Hematopoietic multipotent progenitor cell treated with erythropoietin and hydrocortisone succinate and interleukin-3 and kit ligand, for 8 days (in vitro differentiated cells): Measurements from ENCODE around the gene GPNMB.

Experiments
- DNase-seq: peaks from one replicate; pipeline ENCODE4 v3.0.0-alpha.2; 2015

The GPNMB gene

DNA sequence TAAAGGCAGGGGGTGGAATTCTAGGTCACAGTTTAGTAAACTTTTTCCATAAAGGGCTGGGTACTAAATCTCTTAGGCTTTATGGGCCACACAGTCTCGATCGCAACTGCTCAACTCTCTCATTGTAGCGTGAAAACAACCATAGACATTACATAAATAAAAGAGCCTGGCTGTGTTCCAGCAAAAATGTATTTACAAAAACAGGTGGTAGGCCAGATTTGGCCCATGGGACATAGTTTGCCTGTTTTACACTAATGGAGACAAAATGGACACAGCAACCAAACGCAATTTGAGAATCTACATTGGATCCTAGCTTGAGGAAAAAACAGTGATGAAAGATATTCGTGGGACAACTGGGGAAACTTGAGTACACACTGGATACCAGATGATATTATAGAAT is 29.3 kb downstream of the GPNMB start:
- no peak for DNase-seq

DNA sequence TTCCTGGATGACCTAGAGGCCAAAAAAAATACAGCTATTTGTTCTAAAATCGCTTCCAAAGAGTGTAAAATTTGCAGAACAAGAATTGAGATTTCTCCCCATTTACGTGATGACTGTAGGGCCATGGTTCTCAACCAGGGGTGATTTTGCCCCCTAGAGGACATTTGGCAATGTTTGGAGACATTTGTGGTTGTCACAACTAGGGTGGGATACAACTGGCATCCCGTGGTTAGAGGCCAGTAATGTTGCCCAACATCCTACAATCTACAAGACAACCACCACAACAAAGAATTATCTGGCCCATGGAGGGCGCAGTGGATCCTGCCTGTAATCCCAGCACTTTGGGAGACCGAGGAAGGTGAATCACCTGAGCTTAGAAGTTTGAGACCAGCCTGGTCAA is 29.8 kb downstream of the GPNMB start:
- peak; percentile 64 for DNase-seq

DNA sequence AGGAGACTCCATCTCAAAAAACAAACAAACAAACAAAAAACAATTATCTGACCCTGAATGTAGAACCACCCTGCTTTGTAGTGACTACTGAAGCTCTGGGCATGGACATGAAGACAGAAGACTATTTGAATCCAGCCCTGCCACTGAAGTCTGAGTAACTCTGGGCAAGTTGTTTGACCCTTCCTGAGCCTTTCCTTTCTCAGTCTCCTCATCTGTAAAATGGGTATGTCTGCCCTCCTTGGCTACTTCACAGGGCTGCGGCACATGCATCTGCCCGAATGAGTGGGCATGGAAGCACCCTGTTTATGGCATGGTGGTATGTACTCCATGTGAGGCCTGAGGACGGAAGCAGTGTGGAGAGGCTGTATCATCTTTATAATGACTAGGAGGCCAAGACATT is 30.4 kb downstream of the GPNMB start:
- DNase-seq = no peak

DNA sequence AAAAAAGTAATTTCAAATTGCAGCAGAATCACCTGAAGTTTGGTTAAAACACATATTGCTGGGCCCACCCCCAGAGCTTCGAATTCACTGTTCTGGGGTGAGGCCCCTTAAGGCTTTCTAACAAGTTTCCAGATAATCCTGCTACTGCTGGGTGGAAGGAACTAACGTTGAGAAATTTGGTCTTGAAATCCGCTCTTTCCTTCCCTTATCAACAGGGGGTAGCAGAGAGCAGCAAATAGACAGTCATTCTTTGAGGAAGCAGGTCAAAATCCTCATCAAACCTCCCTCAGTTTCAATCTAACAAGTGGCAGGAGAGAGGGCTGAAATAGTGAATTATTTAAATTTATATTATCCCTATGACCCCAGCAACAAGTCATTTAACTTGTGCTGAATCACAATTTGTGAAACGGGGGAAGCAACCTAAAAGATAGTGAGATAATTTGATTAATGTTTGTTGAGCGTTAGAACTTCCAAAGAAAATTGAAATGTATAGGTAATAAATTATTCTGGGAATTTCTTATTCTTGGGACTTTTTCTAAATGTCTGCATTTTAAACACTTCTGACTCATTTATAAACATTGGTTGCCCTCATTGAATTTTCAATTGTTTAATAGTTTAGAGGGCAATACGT is 30.9 kb downstream of the GPNMB start:
- peak; percentile 86 for DNase-seq

DNA sequence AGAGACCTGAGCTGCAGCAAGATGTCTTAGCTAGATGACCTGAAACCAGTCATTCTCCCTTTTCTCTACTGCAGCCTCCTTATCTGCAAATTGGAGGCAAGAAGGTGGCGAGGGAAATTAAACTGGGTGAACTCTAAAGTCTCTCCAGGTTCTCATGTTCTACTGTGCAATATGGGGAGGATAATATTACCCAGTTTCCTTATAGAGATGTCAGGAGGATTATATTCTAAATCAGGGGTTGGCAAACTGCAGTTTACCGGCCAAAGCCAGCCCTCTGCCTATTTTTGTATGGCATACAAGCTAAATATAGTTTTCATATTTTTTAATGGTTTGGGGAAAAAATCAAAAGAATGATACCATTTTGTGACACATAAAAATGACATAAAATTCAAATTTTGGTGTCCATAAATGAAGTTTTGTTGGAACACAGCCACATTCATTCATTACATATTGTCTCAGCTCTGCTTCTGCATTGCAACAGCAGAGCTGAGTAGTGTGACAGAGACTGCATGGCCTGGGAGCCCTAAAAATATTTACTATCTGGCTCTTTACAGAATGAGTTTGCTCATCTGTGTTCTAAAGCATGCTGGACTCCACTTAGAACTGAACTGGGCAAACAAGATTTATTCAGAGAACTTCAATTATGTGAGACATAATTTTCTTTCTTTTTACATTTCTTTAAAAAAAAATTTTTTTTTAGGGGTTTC is 33.4 kb downstream of the GPNMB start:
- no peak for DNase-seq

DNA sequence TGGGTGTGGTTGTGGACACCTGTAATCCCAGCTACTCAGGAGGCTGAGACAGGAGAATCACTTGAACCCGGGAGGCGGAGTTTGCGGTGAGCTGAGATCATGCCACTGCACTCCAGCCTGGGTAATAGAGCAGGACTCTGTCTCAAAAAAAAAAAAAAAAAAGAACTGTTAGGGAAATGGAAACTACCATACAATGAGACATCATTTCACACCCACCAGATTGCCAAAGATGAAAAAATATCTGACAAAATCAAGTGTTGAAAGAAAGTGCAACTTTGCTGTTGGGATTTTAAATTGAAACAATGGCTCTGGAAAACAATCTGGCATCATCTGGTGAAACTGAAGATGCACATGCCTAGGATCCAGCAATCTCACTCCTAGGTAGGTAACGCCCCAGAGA is 36.5 kb downstream of the GPNMB start:
- DNase-seq = no peak

DNA sequence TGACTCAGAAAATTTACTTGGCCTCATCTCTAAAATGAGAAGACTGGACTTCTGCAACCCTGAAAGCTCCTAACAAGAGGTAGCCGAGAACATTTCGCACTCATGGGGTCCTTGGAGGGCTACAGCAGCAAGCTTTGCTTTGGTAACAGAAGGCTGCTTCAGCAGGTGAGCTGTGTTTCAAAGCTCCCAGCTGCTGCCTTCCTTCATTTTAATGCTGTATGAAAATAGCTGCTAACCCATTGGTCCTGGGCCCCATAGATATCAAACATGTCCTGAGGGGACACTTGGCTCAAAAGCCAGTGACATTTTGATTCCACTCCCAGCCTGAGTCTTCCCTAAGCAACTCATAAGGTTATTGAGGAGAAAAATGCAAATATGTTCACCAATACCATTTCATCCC is 38.3 kb downstream of the GPNMB start:
- no peak for DNase-seq

DNA sequence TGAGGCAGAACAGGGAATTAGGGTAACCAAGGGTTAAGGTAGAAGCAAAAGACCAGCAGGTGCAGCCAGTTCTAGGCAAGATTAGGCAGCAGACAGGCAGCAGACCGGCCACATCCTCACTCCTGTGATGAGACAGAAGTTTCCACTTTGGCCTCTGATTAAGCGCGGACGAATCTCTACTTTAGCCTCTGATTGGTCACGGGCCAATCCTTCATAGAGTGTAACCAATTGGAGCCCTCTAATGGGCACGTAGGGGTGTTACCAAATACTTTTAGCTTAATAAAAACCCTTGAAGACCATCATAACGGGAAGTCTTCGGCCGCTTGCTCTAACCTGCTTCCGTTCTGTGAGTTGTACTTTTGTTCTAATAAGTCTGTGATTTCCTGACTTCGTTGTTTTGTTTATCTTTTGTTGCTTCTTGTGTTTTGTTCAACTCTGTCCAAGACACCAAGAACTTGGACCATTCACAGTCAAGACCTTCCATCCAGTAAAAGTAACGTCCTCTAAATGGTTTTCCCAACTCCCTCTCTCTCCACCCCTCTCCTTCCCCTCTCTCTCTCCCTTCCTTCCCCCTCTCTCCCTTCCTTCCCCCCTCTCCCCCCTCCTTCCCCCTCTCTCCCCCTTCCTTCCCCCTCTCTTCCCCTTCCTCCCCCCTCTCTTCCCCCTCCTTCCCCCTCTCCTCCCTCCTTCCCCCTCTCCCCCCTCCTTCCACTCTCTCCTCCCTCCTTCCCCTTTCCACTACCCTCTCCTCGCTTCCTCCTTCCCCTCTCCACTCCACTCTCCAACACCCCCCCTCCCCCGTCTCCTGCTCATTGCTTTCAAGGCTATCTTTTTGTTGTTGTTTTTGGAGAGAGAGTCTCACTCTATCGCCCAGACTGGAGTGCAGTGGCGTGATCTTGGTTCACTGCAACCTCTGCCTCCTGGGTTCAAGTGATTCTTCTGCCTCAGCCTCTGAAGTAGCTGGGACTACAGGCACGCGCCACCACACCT is 39.4 kb downstream of the GPNMB start:
- DNase-seq = no peak

DNA sequence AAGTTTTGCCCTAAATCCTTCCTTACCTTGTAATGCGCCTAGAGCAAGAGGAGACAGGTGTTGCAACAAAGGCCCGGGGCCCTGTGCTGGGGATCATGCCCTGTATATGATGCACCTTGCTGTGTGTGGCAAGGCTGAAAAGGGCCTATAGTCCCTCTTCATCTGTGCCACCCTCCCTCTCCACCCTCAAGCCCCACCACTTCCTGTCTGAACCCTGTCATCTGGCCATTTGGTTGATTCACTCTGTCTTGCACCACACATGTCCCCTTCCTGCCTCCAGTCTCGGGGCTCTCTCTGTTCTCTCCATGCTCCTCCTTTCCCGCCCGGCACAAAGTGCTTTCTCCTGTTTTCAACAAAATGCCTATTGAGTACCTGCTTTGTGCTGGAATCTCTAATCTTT is 41.0 kb downstream of the GPNMB start:
- no peak for DNase-seq

DNA sequence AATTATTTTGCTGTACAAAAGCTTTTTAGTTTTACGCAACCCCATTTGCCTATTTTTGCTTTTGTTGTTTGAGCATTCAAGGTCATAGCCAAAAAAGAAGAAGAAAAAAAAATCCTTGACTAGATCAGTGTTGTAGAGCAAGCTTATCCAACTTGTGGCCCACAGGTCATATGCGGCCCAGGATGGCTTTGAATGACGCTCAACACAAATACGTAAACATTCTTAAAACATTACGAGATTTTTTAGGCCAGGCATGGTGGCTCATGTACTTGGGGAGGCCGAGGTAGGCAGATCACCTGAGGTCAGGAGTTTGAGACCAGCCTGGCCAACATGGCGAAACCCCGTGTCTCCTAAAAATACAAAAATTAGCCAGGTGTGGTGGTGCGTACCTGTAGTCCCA is 44.4 kb downstream of the GPNMB start:
- no peak for DNase-seq

DNA sequence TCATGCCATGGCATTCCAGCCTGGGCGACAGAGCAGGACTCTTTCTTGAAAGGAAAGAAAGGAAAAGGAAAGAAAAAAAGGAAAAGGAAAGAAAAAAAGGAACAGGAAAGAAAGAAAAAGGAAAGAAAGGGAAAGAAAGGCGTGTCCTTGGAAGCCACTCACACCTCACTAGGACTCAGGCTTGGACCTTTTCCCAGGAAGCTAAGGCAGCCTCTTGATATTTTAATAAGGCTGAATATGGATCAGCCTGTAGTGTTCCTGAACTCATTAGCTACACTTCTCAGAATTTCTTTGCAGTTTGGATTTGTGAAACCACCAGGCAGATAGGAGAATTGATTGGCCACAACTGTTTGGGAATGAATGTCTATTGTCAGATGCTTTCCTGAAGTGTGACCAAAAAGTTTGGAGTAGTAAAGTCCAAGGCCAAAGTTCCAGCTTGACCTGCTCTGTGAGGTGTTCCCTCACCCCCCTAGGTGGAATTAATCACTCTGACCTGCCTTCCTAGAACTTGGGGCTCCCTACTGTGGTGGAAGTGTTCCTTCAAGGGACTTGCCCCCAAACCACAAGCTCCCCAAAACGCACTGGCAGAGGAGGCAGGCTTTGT is 45.5 kb downstream of the GPNMB start:
- DNase-seq = no peak

DNA sequence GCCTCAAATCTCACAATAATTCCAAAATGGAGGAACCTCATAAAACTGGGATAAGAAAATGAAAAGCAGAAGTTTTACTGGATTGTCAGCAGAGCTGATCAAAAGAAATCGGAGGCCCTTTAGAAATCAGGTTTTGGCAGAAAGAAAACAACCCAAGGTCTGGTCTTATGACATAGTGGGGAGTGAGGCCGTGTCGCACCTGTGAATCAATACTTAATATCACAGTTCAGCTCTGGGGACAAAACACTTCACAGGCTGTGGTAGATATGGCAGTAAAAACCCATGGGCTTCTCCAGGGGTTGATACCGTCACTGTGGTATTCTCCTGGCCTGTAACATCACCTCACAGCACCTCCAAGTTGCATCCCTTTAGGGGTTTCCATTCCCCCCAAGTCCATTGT is 46.0 kb downstream of the GPNMB start:
- no peak for DNase-seq

DNA sequence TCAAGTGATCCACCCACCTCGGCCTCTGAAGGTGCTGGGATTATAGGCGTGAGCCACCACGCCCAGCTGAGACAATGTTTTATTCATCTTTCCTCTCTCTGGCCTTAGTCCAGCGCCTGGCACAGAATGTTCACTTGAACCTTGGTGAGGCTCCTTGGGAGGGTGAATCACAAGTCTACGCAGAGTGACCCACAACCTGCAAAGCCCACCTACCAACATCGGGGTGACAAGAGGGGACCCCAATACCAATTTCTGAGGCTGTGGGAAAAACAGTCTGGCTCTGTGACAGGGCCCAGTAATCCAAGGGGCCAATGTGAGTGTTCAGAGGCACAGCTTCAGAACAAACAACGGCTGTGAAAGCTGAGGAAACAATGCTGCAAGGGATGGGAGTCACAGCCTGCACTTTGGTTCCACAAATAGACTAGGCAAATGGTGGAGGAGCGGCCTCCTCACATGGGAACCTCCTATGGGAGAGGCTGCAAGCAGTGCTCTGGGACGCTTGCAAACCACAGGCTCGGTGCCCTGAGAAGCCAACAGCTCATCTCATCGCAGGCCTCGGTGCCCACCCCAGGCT is 47.0 kb downstream of the GPNMB start:
- no peak for DNase-seq

DNA sequence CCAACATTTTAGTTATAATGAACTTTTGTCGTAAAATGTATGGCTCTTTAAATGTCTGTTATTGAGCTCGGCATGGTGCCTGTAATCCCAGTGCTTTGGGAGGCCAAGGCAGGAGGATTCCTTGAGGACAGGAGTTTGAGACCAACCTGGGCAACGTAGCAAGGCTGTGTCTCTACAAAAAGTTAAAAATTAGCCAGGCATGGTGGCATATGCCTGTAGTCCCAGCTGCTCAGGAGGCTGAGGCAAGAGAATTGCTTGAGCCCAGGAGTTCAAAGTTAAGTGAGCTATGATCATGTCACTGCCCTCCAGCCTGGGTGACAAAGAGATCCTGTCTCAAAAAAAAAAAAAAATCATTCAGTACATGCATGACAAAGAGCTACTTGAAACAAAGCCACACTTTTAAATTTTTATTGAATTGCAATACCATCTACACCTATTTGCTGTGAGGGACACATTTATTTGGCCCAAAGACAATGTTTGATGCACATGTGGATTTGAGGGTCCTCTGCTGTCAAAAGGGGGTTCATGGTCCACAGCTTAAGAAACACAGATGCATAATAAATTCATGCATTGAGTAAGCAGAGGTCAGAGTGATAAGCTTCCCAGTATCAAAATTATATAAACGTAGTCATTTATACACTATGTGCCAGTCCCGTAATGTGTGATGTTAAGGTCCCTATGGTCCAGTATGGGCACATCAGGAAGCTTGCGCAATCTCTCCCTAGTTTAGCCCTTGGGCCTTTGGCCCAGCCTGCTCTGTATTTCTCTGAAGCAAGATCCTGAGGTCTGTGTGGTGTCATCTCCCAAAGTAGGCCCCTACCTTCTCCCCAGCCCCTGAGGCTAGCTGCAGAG is 48.2 kb downstream of the GPNMB start:
- DNase-seq = no peak

DNA sequence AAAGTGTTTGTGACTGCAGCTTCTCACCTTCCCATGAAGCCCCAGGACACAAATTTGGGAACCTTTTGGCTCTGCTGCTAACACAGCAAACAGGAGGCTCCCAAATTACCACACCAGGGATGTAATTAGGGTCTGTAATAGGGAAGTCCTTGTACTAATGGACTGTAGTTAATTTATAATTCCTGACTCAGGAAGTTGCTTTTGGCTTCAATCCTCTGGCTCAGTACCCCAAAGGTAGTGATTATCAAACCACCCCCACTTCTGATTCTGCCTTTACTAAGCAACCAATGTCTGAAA is 48.8 kb downstream of the GPNMB start:
- no peak for DNase-seq

DNA sequence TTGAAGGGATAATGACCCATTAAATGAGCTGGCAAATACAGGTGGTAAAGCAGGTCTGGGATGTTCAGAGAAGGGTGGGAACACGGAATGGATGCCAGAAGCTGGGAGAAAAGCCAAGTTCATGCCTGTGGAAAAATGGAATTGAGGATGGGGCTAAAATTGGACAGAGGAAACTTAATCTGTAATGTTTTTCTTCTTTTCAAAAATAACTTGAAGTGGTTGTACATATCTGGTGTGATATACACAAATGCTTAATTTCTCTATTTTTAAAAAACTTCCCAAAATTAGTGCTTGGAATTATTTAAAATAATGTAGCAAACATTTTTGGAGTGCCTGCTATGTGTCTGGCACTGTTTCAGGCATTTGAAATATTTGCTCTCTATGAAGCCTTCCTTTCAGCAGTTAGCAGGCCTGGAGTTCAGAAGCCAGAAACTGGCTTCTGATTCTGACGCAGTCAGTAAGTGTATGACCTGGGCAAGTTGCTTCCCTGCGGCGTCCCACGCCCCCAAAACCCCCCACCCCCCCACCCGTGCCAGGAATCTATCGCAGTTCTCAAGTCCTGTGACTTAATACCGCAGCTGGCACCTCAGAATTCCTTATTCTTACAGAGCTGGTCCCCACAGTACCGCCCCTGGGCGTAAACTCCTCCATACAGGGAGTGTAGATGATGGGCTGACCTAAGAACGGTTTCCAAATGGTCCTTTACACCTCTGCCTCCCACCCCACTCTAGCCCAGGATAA is 51.7 kb downstream of the GPNMB start:
- no peak for DNase-seq

DNA sequence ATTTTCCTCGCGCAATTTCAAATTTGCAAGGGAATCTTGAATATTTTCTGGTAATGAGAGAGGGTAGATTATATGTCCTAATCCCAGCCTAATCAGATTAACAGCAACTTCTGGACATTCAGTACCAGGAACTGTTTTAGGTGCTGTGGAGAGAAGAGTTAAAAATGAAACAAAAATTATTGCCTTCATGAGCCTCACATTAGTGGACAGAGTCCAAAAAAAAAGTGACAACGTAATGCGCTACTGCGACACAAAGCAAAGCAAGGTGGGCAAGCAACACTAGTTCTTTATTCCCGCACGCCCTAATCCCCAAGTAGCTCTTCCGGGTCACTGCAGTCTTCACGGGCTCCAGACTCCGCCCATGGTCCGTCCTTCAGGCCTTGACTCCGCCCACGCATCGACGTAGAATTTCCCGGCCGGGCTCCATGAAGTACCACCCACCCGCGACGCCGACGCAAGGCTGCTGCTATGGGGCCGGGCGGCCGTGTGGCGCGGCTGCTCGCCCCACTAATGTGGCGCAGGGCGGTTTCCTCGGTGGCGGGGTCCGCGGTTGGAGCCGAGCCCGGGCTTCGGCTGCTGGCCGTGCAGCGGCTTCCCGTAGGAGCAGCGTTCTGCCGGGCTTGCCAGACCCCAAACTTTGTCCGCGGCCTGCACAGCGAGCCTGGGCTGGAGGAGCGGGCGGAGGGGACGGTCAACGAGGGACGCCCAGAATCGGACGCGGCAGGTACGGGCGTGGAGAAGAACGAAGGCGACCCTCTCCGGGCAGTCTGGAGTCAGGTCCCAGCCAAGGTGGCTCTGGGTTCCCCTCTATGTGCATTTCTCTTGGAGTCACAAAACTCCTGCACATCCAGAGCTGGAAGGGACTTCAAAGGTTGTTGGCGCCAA is 52.6 kb downstream of the GPNMB start, which contains the start of gene MALSU1:
TSS of gene MALSU1 (plus strand) at position 455 of the 885 bp plus-strand sequence. CDS start at position 469, 14 bp downstream.
- DNase-seq = peak; percentile 97

DNA sequence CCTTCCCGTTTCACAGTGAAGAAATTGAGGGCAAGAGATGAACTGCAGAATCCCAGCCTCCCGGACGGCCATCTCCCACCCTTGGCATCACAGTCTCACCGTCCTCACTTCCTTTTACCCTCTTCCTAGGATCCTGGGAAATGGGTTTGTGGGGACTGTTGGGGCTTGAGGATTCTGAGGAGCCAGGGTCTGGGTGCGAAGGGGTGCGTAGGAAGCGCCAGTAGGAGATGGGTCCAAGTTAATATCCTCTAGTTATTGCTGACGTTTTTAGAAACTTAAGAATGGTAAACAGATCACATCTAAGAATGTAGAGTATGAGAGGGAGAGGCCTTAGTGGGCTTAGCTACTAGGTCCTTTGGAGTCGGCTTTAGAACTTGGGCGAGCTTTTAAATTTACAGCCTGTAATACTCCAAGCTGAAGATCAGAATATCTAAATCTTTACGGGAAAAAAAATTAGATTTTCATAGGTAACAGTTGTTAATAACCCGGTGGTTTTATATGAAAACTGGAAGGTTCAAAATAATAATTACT is 53.3 kb downstream of the GPNMB start:
- no peak for DNase-seq

DNA sequence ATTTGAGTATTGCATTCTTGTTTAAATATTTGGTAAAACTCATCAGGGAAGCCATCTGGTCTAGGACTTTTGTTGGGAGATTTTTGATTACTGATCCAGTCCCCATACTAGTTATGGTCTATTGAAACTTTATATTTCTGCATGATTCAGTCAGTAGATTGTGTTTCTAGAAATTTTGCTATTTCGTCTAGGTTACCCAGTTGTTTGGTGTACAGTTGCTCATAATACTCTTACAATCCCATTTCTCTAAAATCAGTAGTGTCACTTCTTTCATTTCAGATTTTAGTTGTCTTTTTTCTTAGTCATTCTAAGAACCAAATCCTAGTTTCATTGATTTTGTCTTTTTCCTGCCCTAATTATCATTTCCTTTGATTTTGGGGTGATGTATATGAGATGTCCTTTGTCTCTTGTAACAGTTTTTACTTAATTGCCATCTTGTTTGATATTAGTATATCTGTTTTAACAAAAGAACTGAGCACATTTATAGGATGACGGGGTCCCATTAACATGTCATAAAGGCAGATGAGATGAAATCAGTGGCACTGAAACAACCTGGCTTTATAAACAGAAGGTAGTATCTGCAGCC is 60.5 kb downstream of the GPNMB start:
- DNase-seq = no peak

DNA sequence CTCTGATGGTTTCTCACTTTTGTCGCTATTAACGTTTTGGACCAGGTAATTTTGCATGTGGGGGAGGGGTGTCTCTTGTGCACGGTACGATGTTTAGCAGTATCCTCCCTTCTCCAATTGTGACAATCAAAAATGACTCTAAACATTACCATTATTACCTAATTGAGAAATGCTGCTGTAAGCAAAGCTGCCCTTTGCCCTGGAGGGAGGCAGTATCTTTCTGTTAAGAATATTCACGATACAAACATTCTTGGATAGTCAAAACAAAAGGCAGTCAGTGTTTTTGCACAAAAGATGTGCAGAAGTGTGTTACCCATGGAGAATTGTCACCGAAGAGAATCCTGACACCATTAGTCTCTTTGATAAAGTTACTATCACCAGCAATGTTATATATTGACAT is 62.2 kb downstream of the GPNMB start:
- DNase-seq = no peak
